Germinal center (tissue), 1 donor: ENCODE results near the gene SPSB4.
"Not testable (repeated sequence)": the region's sequence is repeated elsewhere in the genome, so short reads cannot be mapped to it uniquely, and the experiment has no call there.

Source experiments
- DNase-seq: peaks from one replicate; pipeline ENCODE4 v3.0.0; 2012; ENCODE audit warnings: mixed read lengths, low spot score

The SPSB4 gene

GRCh38 chr3:141116721-141117120, 65.6 kb downstream of the SPSB4 start:
- no peak for DNase-seq

GRCh38 chr3:141117982-141118381, 66.8 kb downstream of the SPSB4 start:
- not testable (repeated sequence) for DNase-seq

GRCh38 chr3:141122455-141123030, 71.4 kb downstream of the SPSB4 start:
- DNase-seq: no peak

- DNase-seq: no peak
These were observed 72.7 kb downstream of the SPSB4 start for GRCh38 chr3:141123677-141124410.

- DNase-seq: no peak
These were observed 73.6 kb downstream of the SPSB4 start for GRCh38 chr3:141124715-141125114.

GRCh38 chr3:141125351-141125750, 74.2 kb downstream of the SPSB4 start:
- DNase-seq: no peak

- DNase-seq: no peak
These were observed 75.7 kb downstream of the SPSB4 start for GRCh38 chr3:141126661-141127343.

- no peak for DNase-seq
These were observed 76.4 kb downstream of the SPSB4 start for GRCh38 chr3:141127344-141128125.

GRCh38 chr3:141128126-141128777, 77.1 kb downstream of the SPSB4 start:
- no peak for DNase-seq

- DNase-seq: no peak
These were observed 77.9 kb downstream of the SPSB4 start for GRCh38 chr3:141129049-141129448.

- no peak for DNase-seq
These were observed 78.4 kb downstream of the SPSB4 start for GRCh38 chr3:141129541-141130011.

GRCh38 chr3:141143517-141143916, 92.4 kb downstream of the SPSB4 start:
- DNase-seq: no peak

- DNase-seq: no peak
These were observed 95.9 kb downstream of the SPSB4 start for GRCh38 chr3:141146979-141147470.

GRCh38 chr3:141147657-141148056, 96.5 kb downstream of the SPSB4 start:
- DNase-seq: no peak

- DNase-seq: no peak
These were observed 97.0 kb downstream of the SPSB4 start for GRCh38 chr3:141148169-141148568.

GRCh38 chr3:141148770-141149169, 97.6 kb downstream of the SPSB4 start:
- no peak for DNase-seq

GRCh38 chr3:141150081-141150830, 99.1 kb downstream of the SPSB4 start:
- DNase-seq: no peak

GRCh38 chr3:141150931-141151330, 99.8 kb downstream of the SPSB4 start:
- no peak for DNase-seq

GRCh38 chr3:141151439-141151838, 100.3 kb downstream of the SPSB4 start:
- DNase-seq: no peak

GRCh38 chr3:141152130-141152529, 101.0 kb downstream of the SPSB4 start:
- no peak for DNase-seq
